Adipocyte (in vitro differentiated cells): ENCODE results near the gene PANK4.
A peak's percentile ranks its signal among the peaks of the same experiment; 100 is the strongest.
"Not testable (repeated sequence)": the region's sequence is repeated elsewhere in the genome, so short reads cannot be mapped to it uniquely, and the experiment has no call there.

Source experiments
- DNase-seq: peaks from one replicate; pipeline ENCODE4 v3.0.0-alpha.2; 2015; ENCODE audit warnings: low read depth
- H3K27me3 ChIP-seq: replicated peaks from 2 replicates; pipeline ENCODE4 v1.7.0; 2013; ENCODE audit warnings: mild to moderate bottlenecking, low read length, moderate library complexity; ENCODE audit not compliant: control insufficient read depth, insufficient read depth
- H3K36me3 ChIP-seq: 2 replicates; pipeline ENCODE4 v1.7.0; 2013; ENCODE audit warnings: low read length, mild to moderate bottlenecking, moderate library complexity; ENCODE audit not compliant: control insufficient read depth, insufficient read depth, severe bottlenecking
- H3K4me1 ChIP-seq: 2 replicates; pipeline ENCODE4 v1.7.0; 2013; ENCODE audit warnings: mild to moderate bottlenecking, low read length, moderate library complexity; ENCODE audit not compliant: control insufficient read depth, insufficient read depth
- H3K4me3 ChIP-seq: 2 replicates; pipeline ENCODE4 v1.7.0; 2013; ENCODE audit warnings: mild to moderate bottlenecking, low read length, moderate library complexity
- H3K9ac ChIP-seq: 2 replicates; pipeline ENCODE4 v1.7.0; 2013; ENCODE audit warnings: mild to moderate bottlenecking, low read length, moderate library complexity
- H3K9me3 ChIP-seq: 2 replicates; pipeline ENCODE4 v1.7.0; 2013; ENCODE audit warnings: mild to moderate bottlenecking, low read length, moderate library complexity; ENCODE audit not compliant: control insufficient read depth

Gene PANK4

DNA sequence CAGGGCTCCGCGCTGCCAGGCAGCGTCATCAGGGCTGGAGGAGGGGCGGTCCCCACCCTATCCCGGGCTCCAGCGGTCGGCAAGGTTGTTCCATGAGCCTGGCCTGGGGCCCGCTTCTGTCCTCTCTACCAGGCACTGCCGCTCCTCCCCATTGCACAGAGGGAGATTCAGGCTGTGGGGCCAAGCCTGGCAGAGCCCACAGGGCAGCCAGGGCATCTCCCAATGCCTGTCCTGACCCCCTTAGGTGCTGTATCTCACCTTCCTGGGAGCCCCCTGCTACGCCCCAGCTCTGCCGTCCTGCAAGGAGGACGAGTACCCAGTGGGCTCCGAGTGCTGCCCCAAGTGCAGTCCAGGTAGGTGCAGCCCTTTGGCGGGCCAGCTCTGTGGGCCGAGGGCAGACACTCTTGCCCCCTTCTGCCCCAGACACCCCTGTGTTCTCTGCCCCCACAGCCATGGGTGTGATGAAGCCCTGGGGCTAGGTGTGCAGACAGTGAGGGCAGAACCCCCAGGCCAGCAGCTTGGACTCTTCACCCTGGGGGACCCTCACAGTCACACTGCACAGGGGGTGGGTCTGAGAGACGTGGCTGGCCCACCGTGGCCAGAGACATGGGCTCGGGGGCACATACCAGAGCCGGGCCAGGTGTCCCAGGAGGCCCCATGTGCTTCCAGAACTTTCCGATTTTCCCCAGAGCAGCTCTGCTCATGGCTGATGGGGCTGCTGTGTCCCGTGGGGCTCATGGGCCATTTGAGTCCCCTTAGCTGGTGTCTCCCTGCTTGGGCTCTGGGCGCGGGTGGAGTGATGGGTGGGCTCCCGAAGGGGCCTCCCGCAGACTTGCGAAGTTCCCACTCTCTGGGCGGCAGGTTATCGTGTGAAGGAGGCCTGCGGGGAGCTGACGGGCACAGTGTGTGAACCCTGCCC is 31.3 kb upstream of the PANK4 start:
- Histone ChIP-seq H3K4me1 (peaks cover 8% of the 10 kb centered on the region), H3K36me3 (no peaks in the 10 kb centered on the region), H3K9me3 (no peaks in the 10 kb centered on the region), H3K9ac (peak overlapping the region; percentile 95), H3K27me3 (no peaks in the 10 kb centered on the region), H3K4me3 (peak overlapping the region; percentile 93)
- no peak for DNase-seq

DNA sequence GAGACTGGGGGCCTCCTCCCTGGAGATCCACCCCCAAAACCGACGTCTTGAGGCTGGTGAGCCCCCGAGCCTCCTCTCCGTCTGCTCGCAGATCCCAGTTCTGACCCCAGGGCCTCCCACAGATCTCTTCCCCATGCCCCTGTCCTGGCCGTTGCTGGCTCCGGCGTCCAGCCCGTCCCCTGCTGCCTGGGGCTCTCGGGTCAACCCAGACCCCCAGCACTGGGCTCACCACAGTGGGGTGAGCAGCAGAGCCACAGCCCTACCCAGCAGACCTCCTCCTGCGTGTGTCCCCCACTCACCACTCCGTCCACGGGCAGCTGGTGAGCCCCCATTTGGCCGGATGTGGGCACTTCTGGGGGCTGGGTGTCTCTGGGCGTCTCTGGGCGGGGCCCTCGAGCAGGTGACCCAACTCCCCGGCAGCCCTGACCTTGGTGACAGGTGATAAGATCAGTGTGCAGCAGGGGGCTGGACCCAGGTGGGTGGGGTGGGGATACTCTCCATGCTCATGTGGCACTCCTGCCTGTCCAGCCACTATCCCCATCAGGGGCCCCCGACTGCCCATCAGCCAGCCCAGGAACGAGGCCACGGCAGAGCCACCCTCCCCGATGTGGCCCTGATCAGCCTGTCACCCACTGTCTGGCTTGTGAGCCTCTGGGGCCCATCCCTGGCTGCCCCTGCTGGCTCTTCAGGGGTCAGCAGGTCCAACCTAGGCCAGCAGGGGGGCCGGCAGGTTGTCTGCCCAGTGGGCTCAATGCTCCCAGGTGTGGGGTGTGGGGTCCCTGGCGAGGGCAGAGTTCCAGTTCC is 30.5 kb upstream of the PANK4 start:
- no peaks in the 10 kb centered on the region for H3K9me3 ChIP-seq
- peak overlapping the region; percentile 95 for H3K9ac ChIP-seq
- peak overlapping the region; percentile 93 for H3K4me3 ChIP-seq
- DNase-seq, result no peak
- no peaks in the 10 kb centered on the region for H3K36me3 ChIP-seq
- peaks cover 8% of the 10 kb centered on the region for H3K4me1 ChIP-seq
- H3K27me3 ChIP-seq, result no peaks in the 10 kb centered on the region

DNA sequence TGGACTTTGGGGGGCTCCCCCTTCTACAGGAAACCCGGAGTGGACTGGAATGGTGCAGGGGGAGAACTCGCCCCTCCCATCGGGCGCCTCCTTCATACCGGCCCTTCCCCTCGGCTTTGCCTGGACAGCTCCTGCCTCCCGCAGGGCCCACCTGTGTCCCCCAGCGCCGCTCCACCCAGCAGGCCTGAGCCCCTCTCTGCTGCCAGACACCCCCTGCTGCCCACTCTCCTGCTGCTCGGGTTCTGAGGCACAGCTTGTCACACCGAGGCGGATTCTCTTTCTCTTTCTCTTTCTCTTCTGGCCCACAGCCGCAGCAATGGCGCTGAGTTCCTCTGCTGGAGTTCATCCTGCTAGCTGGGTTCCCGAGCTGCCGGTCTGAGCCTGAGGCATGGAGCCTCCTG is 29.9 kb upstream of the PANK4 start, which contains the start of gene TNFRSF14:
TNFRSF14 (plus strand) TSS at position 95 of the 401 bp plus-strand sequence; CDS start at position 389, 294 bp downstream.
- peak; percentile 56 for DNase-seq
- H3K27me3 ChIP-seq, result no peaks in the 10 kb centered on the region
- peak within 1 kb of the TSS; percentile 95 for H3K9ac ChIP-seq
- no peaks in the 10 kb centered on the region for H3K36me3 ChIP-seq
- H3K4me3 ChIP-seq, result peak within 1 kb of the TSS; percentile 93
- H3K9me3 ChIP-seq, result no peaks in the 10 kb centered on the region
- peaks cover 8% of the 10 kb centered on the region for H3K4me1 ChIP-seq

DNA sequence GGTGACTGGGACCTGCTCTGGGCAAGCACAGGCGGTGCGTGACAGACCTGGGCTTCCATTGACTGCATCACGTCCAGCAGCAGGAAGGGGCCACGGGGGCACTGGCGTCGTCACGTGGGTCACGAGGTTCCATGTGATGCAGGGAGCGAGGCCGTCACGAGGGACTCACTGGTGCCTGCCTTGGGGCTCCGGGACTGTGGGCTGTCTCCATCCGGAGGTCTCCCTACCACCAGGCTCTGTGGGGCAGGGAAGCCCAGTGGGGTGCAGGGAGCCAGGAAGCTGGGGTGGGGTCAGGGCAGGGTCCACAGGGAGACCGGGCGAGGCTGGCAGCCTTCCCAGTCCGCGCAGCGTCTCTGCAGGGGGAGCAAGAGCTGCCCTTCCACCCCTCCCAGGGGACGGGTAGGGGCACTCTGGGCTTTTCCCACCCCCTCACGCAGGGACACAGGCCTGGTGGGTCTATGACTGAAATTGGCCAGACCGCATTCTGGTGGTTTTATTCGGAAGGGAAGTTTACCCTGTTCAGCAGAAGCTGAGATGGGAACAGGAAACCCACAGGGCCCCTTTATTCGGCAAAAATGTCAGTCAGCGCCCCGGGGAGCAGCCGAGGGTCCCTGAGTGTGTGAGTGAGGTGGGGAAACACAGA is 29.4 kb upstream of the PANK4 start:
- Histone ChIP-seq H3K27me3 (no peaks in the 10 kb centered on the region), H3K9ac (peak overlapping the region; percentile 95), H3K36me3 (no peaks in the 10 kb centered on the region), H3K4me1 (peaks cover 8% of the 10 kb centered on the region), H3K4me3 (peak overlapping the region; percentile 93), H3K9me3 (no peaks in the 10 kb centered on the region)
- no peak for DNase-seq

DNA sequence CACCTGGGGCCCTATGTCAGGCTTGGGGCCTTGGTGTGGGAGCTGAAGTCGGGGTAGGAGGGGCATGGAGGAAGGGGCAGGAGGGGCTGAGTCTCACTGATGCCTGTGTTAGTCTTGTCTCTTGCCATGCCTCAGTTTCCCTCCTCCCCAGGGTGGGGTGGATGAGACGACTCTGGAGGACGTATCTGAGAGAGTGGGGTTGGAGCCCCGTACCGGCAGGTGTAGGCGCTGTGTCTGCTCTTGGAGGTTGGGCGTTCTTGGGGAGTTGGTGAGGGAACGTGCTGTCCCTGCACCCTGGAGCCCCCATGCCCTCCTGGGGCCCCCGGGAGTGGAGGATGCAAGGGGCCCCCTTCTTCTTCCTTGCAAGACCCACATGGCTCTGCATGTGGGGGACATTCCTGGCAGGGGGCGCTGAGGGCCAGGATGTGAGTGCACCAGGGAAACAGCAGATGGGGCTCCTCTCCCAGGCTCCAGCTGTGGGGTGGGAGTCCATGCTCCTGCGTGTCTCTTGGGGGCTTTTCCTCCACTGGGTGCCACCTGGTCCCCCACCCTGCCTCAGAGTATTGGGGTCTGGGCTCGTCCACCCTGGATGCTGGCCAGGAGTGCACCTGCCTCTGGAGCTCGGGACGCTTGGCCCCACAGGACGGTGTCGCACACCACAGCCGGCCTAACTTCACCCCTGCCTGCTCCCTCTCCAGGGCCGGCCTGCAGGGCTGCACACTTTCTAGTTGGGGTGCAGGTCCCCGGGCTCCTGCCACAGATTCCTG is 28.4 kb upstream of the PANK4 start:
- H3K4me3 ChIP-seq, result no peak overlapping the region
- H3K9ac ChIP-seq, result no peak overlapping the region
- no peaks in the 10 kb centered on the region for H3K27me3 ChIP-seq
- DNase-seq, result no peak
- no peaks in the 10 kb centered on the region for H3K9me3 ChIP-seq
- H3K36me3 ChIP-seq, result no peaks in the 10 kb centered on the region
- peaks cover 8% of the 10 kb centered on the region for H3K4me1 ChIP-seq

DNA sequence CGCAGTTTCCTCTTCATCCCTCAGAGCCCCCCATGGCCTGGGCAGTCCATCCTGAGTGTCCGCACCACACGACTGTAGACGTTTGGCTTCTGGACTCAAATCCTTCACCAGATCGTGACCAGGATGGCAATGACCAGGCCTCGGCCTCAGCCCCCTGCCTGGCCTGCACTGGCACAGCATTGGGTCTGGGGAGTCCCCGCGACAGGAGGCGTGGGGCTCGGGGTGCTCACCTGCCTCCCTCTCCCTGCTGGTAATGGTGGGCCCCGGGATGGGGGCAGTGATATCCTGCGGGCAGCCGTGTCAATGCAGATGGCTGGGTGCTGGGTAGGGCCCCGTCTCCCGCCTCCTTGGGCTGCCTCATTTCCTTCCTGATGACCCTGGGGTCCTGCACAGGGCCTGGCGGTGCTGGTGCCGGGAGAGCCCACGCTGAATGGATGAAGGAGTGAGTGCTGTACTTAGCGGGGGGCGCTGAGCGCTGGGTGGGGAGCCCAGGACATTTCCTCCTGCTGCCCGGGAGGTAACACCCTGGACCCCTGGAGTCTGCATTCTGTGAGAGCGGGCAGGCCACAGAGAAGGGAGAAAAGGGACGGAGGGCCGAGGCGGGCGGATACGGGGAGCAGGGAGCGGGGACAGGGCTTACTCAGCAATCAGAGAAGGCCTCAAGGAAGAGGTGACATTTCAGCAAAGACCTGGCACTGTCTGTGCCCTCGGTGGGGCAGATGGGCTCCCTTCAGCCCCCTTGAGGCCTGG is 27.6 kb upstream of the PANK4 start:
- Histone ChIP-seq H3K4me1 (peaks cover 10% of the 10 kb centered on the region), H3K4me3 (no peak overlapping the region), H3K9me3 (no peaks in the 10 kb centered on the region), H3K9ac (no peak overlapping the region), H3K27me3 (no peaks in the 10 kb centered on the region), H3K36me3 (no peaks in the 10 kb centered on the region)
- no peak for DNase-seq

DNA sequence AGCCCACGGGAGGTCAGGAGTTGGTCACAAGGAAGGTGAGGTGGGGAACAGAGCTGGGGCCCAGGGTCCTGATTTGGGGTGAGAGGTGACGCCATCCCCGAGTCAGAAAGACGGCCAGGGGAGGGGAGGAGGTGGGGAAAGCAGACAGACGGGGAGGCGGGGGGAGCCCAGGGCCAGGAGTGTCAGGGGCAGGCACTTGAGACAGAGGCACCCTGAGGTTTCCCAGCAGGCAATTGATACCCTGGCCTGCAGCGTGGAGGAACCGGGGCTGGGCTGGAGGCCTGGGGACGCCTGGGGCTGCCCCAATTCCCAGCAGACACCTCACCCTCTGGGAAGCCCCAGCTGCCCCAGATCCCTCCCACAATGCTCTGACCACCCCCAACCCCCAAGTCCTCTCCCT is 26.7 kb upstream of the PANK4 start:
- H3K4me1 ChIP-seq, result peaks cover 18% of the 10 kb centered on the region
- H3K36me3 ChIP-seq, H3K9me3 ChIP-seq, DNase-seq, H3K4me3 ChIP-seq, H3K9ac ChIP-seq, H3K27me3 ChIP-seq: not testable (repeated sequence)

DNA sequence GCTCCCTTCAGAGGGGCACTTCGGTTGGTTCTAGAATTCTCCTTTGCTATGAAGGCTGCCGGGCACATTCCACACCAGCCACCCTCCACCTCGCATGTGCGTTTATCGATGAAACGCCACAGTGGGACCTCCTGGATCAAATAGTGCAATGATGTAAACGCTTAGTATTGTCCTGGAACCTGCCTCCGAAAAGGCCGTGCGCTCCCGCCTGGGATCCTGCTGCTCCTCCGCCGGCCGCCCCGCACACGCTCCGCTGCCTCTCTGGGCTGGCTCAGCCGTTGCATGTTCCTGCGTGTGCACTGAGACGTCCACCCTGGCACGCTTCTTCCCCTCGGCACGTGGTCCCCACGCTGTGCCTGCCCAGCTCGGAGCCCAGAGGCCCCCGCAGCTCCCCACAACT is 25.8 kb upstream of the PANK4 start:
- Histone ChIP-seq H3K27me3 (no peaks in the 10 kb centered on the region), H3K36me3 (no peaks in the 10 kb centered on the region), H3K9me3 (no peaks in the 10 kb centered on the region), H3K4me1 (peaks cover 23% of the 10 kb centered on the region), H3K4me3 (no peak overlapping the region), H3K9ac (no peak overlapping the region)
- DNase-seq, result no peak

DNA sequence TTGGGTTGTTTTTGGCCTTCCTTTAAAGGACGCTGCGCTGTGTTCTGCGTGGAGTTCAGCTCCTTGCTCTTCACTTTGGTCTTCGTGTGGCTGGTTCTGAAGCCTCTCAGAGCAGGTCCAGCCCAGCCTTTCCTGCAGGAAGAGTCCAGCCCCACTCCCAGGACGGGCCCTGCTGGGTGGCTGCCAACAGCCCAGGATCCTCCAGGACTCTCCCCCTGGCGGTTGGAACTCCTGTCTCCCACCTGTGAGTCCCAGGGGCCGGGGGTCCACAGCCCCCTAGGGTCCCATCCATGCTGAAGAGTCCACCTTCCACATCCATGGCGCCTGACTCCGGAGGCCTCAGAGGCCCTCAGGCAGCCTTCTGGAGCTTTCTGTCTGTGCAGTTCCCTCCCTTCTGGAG is 25.1 kb upstream of the PANK4 start:
- not testable (repeated sequence) for H3K27me3 ChIP-seq, H3K9me3 ChIP-seq, H3K36me3 ChIP-seq, H3K4me3 ChIP-seq, DNase-seq, H3K9ac ChIP-seq
- H3K4me1 ChIP-seq, result peaks cover 29% of the 10 kb centered on the region

DNA sequence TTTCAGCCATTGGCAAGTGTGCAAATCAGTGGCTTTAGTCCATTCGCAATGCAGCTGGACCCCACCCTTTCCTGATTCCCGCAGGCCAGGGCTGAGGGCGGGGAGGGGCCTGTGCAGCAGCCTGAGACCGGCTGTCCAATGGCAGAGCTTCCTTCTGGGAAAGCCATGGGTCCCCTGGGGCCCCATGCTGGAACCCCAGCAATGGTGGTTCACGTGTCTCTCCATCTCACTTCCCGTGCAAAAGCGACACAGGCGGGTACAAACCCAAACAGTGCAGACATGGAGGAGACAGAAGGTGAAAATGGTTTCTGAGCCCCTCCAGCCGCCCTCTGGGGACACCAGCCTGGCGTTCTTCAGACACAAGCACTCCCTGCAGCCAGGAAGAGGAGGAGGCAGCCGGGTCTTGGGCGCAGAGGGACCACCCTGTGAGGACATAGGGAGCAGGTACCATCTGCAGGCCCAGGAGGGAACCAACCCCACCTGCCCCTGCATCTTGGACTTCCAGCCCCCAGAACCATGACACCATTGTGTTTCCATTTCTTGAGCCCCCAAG is 24.0 kb upstream of the PANK4 start:
- DNase-seq, H3K4me3 ChIP-seq, H3K9me3 ChIP-seq, H3K27me3 ChIP-seq, H3K9ac ChIP-seq, H3K36me3 ChIP-seq: not testable (repeated sequence)
- H3K4me1 ChIP-seq, result peaks cover 21% of the 10 kb centered on the region
